ENCODE measurements around the gene PEX11B.

Gene PEX11B

GRCh38 chr1:145912128-145912641 is 6.3 kb downstream of the PEX11B start:
- no peak for DNase-seq (ENCODE audit: low read depth in 2 of 3, low spot score in 1 of 3)

- DNase-seq (ENCODE audit: low read depth in 2 of 3, low spot score in 1 of 3): no peak
These were observed 9.9 kb downstream of the PEX11B start for GRCh38 chr1:145908653-145909052.

GRCh38 chr1:145906954-145907753 is 11.4 kb downstream of the PEX11B start:
- DNase-seq (ENCODE audit: low read depth in 2 of 3, low spot score in 1 of 3): no peak

- DNase-seq (ENCODE audit: low read depth in 2 of 3, low spot score in 1 of 3): no peak
These were observed 17.1 kb downstream of the PEX11B start for GRCh38 chr1:145901312-145902021.

- DNase-seq (ENCODE audit: low read depth in 2 of 3, low spot score in 1 of 3): no peak
These were observed 19.8 kb downstream of the PEX11B start for GRCh38 chr1:145898756-145899155.

- no peak for DNase-seq (ENCODE audit: low read depth in 2 of 3, low spot score in 1 of 3)
These were observed 20.5 kb downstream of the PEX11B start for GRCh38 chr1:145897969-145898368.

GRCh38 chr1:145895471-145895870 is 23.0 kb downstream of the PEX11B start:
- DNase-seq (ENCODE audit: low read depth in 2 of 3, low spot score in 1 of 3): no peak

GRCh38 chr1:145893306-145894055 is 25.0 kb downstream of the PEX11B start:
- DNase-seq (ENCODE audit: low read depth in 2 of 3, low spot score in 1 of 3): no peak

GRCh38 chr1:145892486-145893087 is 25.9 kb downstream of the PEX11B start:
- no peak for DNase-seq (ENCODE audit: low read depth in 2 of 3, low spot score in 1 of 3)

GRCh38 chr1:145891587-145892485 is 26.7 kb downstream of the PEX11B start:
- peak; percentile 29 to 46 (median 45) for DNase-seq (ENCODE audit: low read depth in 2 of 3, low spot score in 1 of 3)

GRCh38 chr1:145891143-145891542 is 27.4 kb downstream of the PEX11B start:
- DNase-seq (ENCODE audit: low read depth in 2 of 3, low spot score in 1 of 3): no peak

- DNase-seq (ENCODE audit: low read depth in 2 of 3, low spot score in 1 of 3): no peak
These were observed 28.8 kb downstream of the PEX11B start for GRCh38 chr1:145889722-145890121.

- DNase-seq (ENCODE audit: low read depth in 2 of 3, low spot score in 1 of 3): no peak
These were observed 30.9 kb downstream of the PEX11B start for GRCh38 chr1:145887631-145888030.

- DNase-seq (ENCODE audit: low read depth in 2 of 3, low spot score in 1 of 3): no peak
These were observed 31.7 kb downstream of the PEX11B start for GRCh38 chr1:145886816-145887215.

GRCh38 chr1:145886390-145886789 is 32.1 kb downstream of the PEX11B start:
- no peak for DNase-seq (ENCODE audit: low read depth in 2 of 3, low spot score in 1 of 3)

- DNase-seq (ENCODE audit: low read depth in 2 of 3, low spot score in 1 of 3): peak; percentile 73 to 87 (median 82)
These were observed 32.7 kb downstream of the PEX11B start, which contains the start of gene ANKRD35 for GRCh38 chr1:145885738-145886287. ANKRD35 (minus strand) TSS chr1:145885866; CDS start chr1:145885758, 108 bp downstream.

GRCh38 chr1:145884675-145885074 is 33.8 kb downstream of the PEX11B start:
- DNase-seq (ENCODE audit: low read depth in 2 of 3, low spot score in 1 of 3): no peak

- no peak for DNase-seq (ENCODE audit: low read depth in 2 of 3, low spot score in 1 of 3)
These were observed 38.7 kb downstream of the PEX11B start for GRCh38 chr1:145879775-145880174.

GRCh38 chr1:145878724-145879123 is 39.8 kb downstream of the PEX11B start:
- no peak for DNase-seq (ENCODE audit: low read depth in 2 of 3, low spot score in 1 of 3)

Measured in stimulated activated CD4-positive, alpha-beta T cell treated with anti-CD3 and anti-CD28 coated beads, Interleukin-12 subunit alpha, Interleukin-12 subunit beta, amount 100 ng/mL, for 48 hours (primary cell).